Measurements from ENCODE around the gene TRIM33.

DNA sequence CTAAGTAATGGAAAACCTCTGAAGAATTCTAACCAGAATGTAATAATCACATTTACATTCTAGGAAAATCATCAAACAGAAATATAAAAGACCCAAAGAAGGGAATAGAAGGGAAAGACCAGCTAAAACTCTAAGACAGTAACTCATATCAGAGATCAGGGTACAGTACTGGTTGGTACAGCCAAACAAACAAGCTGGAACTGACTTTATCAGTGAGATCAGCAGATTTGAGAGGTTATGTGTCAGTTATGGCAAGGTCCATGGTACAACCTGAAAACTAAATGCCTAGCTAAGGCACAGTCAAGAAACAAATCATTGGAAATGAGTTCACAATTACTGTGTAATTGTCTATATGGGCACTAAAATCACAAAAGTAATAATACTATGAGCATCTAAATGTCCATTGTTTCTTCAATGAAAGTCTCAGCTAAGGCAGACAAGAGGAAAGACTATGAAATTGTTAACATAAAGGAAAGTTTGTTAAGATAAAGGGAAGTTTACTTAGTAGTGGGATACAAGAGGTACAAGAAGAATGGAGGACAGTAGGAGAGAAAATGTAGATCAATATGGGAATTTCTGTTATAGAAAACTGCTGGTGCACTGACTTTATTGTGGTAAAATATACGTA, 75.8 kb downstream of the TRIM33 start:
- TF ChIP-seq, protein P1, sequence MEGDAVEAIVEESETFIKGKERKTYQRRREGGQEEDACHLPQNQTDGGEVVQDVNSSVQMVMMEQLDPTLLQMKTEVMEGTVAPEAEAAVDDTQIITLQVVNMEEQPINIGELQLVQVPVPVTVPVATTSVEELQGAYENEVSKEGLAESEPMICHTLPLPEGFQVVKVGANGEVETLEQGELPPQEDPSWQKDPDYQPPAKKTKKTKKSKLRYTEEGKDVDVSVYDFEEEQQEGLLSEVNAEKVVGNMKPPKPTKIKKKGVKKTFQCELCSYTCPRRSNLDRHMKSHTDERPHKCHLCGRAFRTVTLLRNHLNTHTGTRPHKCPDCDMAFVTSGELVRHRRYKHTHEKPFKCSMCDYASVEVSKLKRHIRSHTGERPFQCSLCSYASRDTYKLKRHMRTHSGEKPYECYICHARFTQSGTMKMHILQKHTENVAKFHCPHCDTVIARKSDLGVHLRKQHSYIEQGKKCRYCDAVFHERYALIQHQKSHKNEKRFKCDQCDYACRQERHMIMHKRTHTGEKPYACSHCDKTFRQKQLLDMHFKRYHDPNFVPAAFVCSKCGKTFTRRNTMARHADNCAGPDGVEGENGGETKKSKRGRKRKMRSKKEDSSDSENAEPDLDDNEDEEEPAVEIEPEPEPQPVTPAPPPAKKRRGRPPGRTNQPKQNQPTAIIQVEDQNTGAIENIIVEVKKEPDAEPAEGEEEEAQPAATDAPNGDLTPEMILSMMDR (IDR thresholded peaks at IDR 0.05), result no peak
- TF ChIP-seq POLR2A (IDR thresholded peaks at IDR 0.05), result no peak

Data from lower leg skin (tissue), 3 donors.